ENCODE results near the gene LZTS2. TPM values are rescaled to one million over a fixed set of nuclear protein-coding genes. Genes with fewer than 3 reads are reported as not detected.

The LZTS2 gene
- total and polyA plus RNA-seq, 2 experiments from 2014 or later = 27.6 to 88.3 TPM

DNA sequence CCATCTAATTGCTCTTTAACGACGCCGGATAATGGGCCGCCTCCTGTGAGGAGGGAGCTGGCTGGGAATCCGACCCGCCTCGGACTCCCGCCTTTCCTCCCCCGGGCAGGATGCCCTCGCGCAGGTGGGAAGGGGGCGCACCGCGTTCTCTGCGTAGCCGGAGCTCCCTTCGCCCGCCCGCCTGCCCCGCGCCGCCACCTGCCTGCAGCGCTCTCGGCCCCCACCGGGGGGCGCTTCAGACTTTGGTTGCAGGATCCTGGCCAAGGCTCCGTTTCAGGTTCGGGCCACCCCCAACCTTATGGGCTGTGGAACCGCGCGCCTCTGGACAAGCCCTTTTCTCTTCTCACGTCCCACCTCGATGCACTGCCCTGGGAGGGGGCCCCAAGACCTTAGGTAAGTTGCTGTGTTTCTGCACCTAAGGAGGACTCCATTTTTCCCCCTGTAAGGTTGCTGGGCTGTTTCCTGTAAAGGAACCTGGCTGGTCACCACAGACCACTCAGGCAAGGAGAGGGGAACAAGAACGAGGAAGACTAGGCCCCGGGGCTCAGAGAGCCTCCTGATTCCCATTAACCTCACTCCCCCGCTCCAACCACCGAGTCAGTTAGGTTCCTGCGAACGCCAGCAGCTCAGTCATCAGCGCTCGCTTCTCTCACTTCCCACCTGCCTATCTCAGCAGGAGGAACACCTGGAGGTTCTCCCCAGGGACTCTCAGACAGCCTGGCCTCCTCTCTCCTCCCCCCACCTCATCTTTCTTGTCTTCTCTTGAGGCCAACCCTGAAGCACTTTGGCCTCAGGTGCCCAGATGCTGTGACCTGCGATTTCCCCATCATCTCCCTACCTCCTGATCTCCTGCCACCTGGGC lies 50.8 kb downstream of the LZTS2 start:
- Mint-ChIP-seq H3K36me3 (ENCODE audit: low read depth) (no peaks in the 10 kb centered on the region; the same call in 2 of the 3 replicates), H3K27me3 (ENCODE audit: insufficient read depth, low read depth, poor library complexity) (peaks cover 72% of the 10 kb centered on the region), H3K9me3 (no peaks in the 10 kb centered on the region), H3K4me3 (peak overlapping the region; percentile 58), H3K27ac (no peak overlapping the region), H3K4me1 (peaks cover 35% of the 10 kb centered on the region)
- ATAC-seq = peak; percentile 58
- H3K4me1 ChIP-seq (ENCODE audit: insufficient read depth) = peaks cover 31% of the 10 kb centered on the region
- H3K4me2 ChIP-seq = peak overlapping the region; percentile 85
- peak; percentile 89 for DNase-seq (ENCODE audit: low spot score)
- no peak for TF ChIP-seq ZNF114 (CRISPR knock-in tag; IDR thresholded peaks at IDR 0.05)
- TF ChIP-seq NANOG (IDR thresholded peaks at IDR 0.05; ENCODE audit: borderline replicate concordance) = 0 out of 2 replicates have a peak, but pooled peaks have one; percentile 26
- TF ChIP-seq, protein P1, sequence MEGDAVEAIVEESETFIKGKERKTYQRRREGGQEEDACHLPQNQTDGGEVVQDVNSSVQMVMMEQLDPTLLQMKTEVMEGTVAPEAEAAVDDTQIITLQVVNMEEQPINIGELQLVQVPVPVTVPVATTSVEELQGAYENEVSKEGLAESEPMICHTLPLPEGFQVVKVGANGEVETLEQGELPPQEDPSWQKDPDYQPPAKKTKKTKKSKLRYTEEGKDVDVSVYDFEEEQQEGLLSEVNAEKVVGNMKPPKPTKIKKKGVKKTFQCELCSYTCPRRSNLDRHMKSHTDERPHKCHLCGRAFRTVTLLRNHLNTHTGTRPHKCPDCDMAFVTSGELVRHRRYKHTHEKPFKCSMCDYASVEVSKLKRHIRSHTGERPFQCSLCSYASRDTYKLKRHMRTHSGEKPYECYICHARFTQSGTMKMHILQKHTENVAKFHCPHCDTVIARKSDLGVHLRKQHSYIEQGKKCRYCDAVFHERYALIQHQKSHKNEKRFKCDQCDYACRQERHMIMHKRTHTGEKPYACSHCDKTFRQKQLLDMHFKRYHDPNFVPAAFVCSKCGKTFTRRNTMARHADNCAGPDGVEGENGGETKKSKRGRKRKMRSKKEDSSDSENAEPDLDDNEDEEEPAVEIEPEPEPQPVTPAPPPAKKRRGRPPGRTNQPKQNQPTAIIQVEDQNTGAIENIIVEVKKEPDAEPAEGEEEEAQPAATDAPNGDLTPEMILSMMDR (conservative IDR thresholded peaks at IDR 0.05; ENCODE audit: low read depth in 2 of 2) = peak; percentile 76 to 79
- H3K4me3 ChIP-seq = peak overlapping the region; percentile 51
- peaks cover 13% of the 10 kb centered on the region for H3F3A ChIP-seq (replicated peaks; ENCODE audit: low read depth)
- H3K36me3 ChIP-seq (ENCODE audit: insufficient read depth) = no peaks in the 10 kb centered on the region
- H3K27ac ChIP-seq (ENCODE audit: low read depth) = no peak overlapping the region
- peaks cover 78% of the 10 kb centered on the region for H3K27me3 ChIP-seq (ENCODE audit: insufficient read depth)
- H3K9me2 ChIP-seq (ENCODE audit: insufficient read depth) = no peaks in the 10 kb centered on the region
- no peaks in the 10 kb centered on the region for H3K79me2 ChIP-seq (replicated peaks; ENCODE audit: insufficient read depth)
- peaks cover 27% of the 10 kb centered on the region for H4K20me1 ChIP-seq (replicated peaks; ENCODE audit: insufficient read depth)
- H2AFZ ChIP-seq = peak overlapping the region; percentile 89

DNA sequence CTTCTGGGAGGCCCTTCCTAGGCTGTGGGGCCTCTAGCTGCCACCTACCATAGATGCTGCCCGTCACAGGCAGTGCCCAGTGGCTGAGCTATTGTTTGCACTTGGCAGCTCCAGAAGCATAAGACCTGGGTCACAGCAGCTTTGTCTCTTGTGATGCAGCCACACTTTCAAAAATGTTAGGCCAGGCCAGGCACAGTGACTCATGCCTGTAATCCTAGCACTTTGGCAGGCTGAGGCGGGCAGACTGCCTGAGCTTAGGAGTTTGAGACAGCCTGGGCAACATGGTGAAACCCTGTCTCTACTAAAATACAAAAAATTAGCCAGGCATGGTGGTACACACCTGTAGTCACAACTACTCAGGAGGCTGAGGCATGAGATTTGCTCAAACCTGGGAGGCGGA lies 52.7 kb downstream of the LZTS2 start:
- peaks cover 13% of the 10 kb centered on the region for H3F3A ChIP-seq (replicated peaks; ENCODE audit: low read depth)
- no peak overlapping the region for H3K4me3 Mint-ChIP-seq
- 0 out of 2 replicates have a peak, but pooled peaks cover 7% of the 10 kb centered on the region for H3K79me2 ChIP-seq (replicated peaks; ENCODE audit: insufficient read depth)
- H3K27ac Mint-ChIP-seq = no peak overlapping the region
- H3K4me3 ChIP-seq = no peak overlapping the region
- TF ChIP-seq POLR2AphosphoS5 (IDR thresholded peaks at IDR 0.05; ENCODE audit: low read depth) (no peak), STAT1 (IDR thresholded peaks at IDR 0.05; ENCODE audit: unreplicated experiment) (no peak), ZNF331 (CRISPR knock-in tag; IDR thresholded peaks at IDR 0.05; ENCODE audit: low read depth) (no peak), CREB1 (CRISPR knock-in tag; IDR thresholded peaks at IDR 0.05; ENCODE audit: low read depth) (no peak), NANOG (IDR thresholded peaks at IDR 0.05; ENCODE audit: borderline replicate concordance) (no peak), JUNB (IDR thresholded peaks at IDR 0.05; ENCODE audit: unreplicated experiment) (no peak), EZH2 (IDR thresholded peaks at IDR 0.05; ENCODE audit: low read depth, unreplicated experiment) (no peak)
- TF ChIP-seq, protein P1 (conservative IDR thresholded peaks at IDR 0.05; ENCODE audit: low read depth in 2 of 2) = no peak
- TF ChIP-seq, protein P2, sequence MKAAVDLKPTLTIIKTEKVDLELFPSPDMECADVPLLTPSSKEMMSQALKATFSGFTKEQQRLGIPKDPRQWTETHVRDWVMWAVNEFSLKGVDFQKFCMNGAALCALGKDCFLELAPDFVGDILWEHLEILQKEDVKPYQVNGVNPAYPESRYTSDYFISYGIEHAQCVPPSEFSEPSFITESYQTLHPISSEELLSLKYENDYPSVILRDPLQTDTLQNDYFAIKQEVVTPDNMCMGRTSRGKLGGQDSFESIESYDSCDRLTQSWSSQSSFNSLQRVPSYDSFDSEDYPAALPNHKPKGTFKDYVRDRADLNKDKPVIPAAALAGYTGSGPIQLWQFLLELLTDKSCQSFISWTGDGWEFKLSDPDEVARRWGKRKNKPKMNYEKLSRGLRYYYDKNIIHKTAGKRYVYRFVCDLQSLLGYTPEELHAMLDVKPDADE (IDR thresholded peaks at IDR 0.05) = no peak
- H3K9me2 ChIP-seq (ENCODE audit: insufficient read depth) = no peaks in the 10 kb centered on the region
- H3K4me2 ChIP-seq = no peak overlapping the region
- no peak for ATAC-seq
- no peak overlapping the region for H3K27ac ChIP-seq (ENCODE audit: low read depth)
- H3K4me1 ChIP-seq (ENCODE audit: insufficient read depth) = peaks cover 21% of the 10 kb centered on the region
- no peaks in the 10 kb centered on the region for H3K36me3 ChIP-seq (ENCODE audit: insufficient read depth)
- peaks cover 63% of the 10 kb centered on the region for H3K27me3 ChIP-seq (ENCODE audit: insufficient read depth)
- H3K36me3 Mint-ChIP-seq (ENCODE audit: low read depth) = no peaks in the 10 kb centered on the region; the same call in 2 of the 3 replicates
- H4K20me1 ChIP-seq (replicated peaks; ENCODE audit: insufficient read depth) = peaks cover 36% of the 10 kb centered on the region
- H3K9me3 Mint-ChIP-seq = no peaks in the 10 kb centered on the region
- H3K27me3 Mint-ChIP-seq (ENCODE audit: insufficient read depth, low read depth, poor library complexity) = peaks cover 53% of the 10 kb centered on the region
- DNase-seq (ENCODE audit: low spot score) = no peak
- peaks cover 24% of the 10 kb centered on the region for H3K4me1 Mint-ChIP-seq
- H2AFZ ChIP-seq = no peak overlapping the region
